CMK (cell line): ENCODE measurements around the gene LOXHD1.

Source experiments
- DNase-seq: peaks from one replicate; pipeline ENCODE4 v3.0.0-alpha.2; 2010; ENCODE audit warnings: low read depth

The LOXHD1 gene

DNA sequence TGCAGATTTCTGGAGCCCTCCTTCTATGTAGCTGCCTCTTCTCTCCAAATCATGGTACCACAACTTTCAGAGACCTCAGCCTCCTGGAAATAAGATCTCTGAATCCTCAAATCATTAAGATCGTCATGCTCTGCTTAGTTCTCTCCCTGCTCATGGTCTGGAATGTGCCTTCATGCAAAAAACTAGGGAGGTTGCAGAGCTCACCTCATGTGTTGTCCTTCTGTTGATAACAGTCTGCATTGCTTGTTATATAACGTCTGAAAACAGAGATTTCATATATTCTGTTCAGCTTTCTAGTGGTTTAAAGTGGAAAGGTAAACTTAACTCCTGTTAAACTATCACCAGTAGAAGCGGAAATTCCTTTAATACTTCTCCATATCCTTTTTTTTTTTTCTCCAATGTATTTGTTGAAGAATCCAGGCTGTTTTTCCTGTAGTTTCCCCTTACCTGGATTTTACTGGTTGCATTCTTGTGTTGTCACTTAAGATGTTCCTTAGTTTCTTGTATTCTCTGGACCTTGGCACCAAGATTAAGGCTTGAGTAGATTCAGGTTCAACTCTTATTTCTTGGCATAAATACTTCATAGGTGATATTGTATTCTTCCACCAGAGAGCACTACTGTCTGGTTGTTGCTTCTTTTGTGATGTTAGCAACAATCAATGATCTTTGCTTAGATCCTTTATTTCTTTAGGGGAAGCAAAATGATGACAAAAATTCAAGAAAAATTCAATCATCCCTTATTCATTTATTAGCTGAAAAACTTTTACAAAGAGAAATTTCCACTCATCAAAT lies 211.3 kb downstream of the LOXHD1 start:
- DNase-seq: no peak

DNA sequence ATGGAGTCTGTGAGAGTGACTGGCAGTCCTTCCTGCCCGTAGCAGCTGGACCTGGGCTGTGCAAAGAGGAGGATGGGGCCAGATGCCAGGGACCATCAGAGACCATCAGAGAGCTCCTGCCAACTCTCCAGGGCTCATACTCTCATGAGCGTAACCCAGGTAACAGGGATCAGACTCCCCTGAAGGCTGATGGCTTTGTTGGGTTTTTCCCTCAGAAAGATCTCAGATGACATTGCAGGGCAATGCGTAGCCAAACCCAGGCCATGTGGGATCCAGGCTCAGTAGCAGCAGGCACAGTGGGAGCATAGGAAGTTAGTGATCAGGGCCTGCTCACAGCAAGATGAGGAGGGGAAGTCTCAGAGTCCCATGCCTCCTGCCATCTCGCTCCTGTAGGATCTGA lies 218.0 kb downstream of the LOXHD1 start:
- no peak for DNase-seq

DNA sequence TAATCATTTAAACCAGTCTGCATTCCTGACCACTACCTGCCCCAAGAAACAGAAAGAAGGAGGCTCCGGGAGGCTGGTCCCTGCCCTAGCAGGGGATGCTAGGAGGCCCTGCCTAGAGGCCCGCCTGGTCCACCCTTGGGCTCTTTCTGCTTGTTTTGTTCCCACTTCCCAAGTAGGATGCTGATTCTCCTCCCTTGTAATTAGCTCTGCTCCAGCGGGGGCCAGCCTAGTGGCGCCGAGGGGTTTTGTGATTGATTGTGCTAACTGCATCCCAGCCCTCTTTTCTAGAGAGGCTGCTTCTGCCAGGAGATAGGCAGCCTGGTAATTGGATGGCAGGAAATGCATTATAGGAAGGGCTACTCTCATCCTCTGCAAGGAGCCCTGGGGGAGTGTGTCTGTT lies 220.0 kb downstream of the LOXHD1 start:
- DNase-seq: no peak

DNA sequence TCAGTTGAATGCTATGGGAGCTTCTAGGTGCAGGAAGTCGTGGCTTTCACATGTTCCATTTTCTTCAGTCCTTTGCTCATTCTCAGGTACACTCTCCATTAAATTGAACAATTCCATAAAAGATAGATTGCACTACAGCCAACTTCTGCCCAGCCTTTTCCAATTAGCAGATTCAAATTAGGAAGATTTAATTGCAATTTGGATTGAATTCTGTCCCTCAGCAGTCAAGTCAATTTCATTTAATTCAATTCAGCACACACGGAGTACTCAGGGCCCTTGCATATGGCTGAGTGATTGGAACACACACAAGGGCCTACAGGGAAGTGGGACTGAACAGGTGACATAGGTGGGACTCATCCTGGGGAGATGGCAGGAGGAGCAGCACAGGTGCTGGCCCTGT lies 220.4 kb downstream of the LOXHD1 start:
- DNase-seq: no peak

DNA sequence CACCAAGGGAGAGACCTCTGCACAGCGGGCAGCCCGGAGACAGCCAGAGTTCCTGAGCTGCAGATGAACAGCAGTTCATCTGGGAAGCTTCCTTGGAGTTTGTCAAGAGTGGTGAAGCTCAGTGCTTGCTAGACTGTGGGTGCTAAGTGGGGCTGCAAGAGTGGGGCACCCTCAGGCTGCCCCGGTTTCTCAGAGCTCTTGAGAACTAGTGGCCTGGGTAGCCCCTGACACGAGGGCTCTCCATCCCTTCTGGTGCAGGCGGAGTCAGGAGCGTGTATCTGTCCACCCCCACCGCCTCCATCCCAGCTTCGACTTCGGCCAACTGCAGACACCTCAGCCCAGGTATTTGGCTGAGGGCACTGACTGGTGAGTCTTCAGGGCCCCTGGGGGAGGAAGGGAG lies 222.0 kb downstream of the LOXHD1 start:
- no peak for DNase-seq

DNA sequence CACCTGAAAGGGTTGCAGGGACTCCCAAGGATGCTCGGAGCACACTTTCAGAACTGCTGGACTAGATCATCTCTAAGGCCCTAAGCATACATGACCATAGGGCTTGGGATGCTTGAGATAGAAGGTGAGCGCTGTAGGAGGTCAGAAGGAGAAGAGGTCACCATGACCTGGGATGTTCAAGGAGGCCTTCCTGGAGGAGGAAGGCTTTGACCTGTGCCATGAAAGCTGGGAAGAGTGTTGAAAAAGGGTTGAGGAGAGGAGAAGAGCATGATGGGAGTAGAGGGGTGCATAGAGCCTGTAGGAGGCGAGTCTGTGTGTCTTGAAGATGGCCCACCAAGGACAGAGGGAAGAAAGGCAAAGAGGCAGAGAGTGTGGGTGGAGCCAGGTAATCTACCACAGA lies 222.4 kb downstream of the LOXHD1 start:
- no peak for DNase-seq

DNA sequence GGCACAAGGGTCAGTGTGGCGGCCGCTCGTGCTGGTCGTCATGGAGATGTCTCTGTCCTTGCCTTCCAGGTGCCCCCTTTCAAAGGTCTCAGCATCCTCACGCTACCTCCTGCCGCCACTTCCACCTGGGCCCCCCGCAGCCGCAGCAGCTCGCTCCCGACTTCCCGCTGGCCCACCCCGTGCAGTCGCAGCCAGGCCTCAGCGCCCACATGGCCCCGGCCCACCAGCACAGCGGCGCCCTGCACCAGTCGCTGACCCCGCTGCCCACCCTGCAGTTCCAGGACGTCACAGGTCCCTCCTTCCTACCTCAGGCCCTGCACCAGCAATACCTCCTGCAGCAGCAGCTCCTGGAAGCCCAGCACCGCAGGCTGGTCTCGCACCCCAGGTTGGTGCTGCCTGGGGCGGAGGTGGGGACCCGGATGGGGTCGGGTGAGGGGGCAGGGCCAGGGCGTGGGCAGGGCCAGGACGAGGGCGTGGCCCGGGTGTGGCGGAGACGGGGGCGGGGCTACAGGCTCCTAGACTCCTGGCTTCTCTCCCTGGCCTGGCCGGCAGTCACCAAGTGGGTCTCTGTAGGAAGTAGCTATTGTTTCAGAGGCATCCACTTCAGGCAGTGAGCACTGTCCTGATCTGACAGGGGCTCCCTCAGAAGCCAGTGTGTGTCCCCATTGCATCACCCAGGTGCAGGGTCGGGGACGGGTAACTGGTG lies 223.7 kb downstream of the LOXHD1 start:
- no peak for DNase-seq

DNA sequence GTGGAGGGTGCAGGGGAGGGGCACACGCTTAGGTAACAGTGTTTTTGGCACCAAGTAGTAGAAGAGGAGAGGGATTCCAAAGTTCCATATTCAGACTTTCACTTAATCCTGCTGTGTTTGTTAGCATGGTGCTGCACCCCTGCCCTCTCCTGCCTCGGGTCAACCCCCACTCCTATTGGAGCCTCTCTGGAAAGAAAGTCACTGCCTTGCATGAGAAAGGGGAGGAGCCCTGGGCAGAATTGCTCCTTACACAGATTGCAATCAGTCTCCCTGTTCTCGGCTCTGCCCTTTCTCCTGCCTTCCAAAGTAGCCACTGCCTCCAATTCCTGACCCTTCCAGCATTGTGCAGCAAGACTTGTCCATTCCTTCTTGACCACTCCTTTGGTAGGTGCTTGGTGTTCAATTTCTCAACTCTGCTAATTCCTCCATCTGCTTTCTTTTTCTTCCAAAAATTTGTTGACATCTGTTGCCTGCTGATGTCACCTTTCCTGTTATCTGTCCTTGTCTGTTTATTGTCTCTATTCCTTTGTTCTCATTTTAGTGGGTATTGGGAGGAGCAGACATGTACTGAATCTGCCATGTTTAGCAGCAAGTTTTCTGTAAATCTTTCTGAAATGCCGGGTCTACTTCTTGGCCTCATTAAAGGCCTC lies 225.4 kb downstream of the LOXHD1 start:
- no peak for DNase-seq

DNA sequence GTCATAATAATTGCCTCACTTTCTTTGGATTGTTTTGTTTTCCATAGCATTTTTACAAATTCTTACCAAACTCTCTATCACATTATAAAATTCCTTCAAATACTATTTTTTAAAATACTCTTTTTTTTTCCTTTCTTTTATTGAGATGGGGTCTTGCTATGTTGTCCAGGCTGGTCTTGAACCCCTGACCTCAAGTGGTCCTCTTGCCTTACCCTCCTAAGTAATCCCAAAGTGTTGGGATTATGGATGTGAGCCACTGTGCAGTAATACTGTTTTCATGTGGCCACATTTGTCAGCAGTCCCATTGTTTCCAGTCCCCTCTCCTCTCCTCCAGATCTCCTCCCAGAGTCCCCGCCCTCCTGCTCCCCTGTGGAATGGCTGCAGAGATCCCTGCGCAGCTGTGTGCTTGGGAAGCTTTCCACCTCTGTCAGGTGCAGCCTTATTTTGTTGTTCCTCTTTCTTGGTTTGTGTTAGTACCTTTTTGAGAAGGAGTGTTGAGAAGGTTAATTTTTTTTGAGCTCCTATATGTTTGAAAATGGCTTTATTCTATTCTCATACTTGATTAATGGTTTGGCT lies 227.3 kb downstream of the LOXHD1 start:
- DNase-seq: no peak

DNA sequence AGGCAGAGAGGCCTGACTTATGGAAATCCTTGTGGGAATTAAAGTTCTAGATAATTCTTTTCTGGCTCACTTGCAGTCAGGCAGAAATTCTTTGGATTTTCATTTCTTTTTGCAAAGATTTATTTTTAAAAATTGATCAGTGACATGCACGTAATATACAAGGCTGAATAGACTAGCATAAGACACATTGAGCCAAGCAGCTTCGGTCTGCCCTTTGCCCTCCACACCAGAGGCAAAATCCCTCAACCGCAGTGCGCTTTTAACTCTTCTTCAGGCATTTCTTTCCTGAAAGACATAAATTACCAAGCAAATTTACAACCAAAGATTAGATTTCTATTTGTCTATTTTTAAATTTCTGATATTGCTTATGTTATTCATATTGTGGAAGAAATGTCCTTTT lies 227.9 kb downstream of the LOXHD1 start:
- DNase-seq: no peak

DNA sequence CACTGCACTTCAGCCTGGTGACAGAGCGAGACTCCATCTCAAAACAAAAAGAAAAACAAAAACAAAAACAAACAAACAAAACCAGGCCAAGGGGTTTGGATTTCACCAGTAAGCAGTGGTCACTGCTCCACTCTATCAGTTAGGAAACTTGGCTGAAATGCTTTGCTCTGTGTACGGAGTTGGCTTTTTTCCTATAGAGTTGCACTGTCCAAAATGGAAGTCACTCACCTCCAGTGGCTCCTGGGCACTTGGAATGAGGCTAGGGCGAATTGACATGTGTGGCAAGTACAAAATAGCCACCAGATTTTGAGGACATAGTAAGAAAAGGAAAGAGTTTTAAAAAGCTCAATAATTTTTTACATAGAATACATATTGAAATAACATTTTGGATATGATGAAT lies 228.7 kb downstream of the LOXHD1 start:
- DNase-seq: no peak

DNA sequence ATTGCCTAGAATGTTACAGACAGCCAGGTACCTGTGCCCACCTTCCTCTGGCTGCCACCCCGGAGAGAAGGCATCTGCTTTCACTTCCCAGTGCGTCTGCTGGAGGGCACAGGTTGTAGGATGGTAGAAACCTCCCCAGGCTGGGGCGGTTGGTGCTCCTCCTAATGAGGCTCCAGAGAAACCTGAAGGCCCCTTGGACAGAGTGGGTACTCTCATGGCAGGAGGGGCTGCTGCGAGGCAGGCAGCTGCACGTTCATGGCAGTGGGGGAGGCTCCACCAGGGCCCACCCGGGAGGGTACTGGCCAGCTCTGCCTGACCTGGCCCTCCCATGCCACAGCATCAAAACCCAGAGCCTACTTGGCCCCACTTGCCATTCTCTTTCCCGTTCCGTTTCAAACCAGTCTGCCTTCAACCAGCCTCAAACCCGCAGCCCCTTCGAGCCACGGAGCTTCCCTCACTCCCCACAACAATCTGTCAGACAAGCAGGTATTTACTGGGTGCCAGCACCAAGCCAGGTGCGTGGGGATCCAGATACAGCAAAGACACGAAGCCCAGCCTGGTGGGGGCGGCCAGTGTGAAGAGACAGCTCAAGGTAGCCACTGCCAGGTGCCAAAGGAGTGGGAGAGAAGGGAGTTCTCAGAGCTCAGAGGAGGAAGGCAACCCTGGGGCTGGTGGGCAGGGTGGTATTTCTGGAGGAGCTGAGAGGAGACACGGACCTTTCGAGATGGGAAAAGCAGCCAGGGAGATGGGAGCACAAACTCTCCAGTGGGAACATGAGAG lies 229.6 kb downstream of the LOXHD1 start:
- DNase-seq: no peak
